ENCODE results near the gene SPRYD7.
"Not testable (repeated sequence)": the region's sequence is repeated elsewhere in the genome, so short reads cannot be mapped to it uniquely, and the experiment has no call there.

Gene SPRYD7

GRCh38 chr13:49932066-49932465 lies 4.1 kb downstream of the SPRYD7 start:
- DNase-seq: no peak

DNA sequence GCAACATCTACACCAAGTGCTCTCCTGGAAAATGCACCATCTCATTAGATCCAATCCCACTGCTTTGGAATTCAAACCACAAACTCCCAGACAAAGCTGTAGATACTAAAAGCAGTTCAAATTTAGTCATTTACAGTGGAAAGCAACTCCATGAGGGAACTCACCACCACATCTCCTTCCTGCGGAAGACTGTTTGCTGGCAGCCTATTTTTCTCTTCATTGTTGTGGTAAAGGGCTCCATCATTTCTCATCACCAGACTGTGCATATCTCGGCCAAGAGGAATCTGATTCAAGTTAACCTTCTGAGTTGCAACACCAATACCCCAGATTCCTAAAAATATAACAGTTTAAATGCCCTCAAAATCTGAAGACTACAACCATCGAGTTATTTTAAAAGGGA lies 8.4 kb downstream of the SPRYD7 start:
- DNase-seq: no peak

DNA sequence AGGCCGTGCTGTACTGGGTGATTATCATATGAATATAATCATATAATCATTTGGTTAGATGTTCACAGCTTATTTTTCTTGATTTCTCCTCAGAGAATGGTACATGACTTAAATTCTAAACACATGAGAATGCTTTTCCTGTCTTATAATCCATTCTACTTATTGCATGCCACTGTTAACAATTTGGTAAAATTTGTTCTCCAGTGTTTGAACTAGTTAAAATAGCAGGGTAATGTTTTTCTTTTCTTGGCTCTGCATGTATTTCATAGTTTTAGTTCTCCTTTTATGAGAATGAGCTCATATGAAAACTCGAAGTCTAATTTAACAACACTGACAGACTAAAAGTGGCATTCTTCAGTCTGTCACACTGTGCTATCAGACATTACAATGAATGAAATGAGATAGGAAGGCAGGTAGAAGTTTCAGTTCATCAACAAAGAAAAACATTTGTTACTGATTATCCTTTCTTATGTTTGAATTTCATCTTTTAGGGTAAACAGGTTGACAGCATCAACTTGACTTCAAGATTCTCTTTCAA lies 10.2 kb downstream of the SPRYD7 start:
- DNase-seq: no peak

DNA sequence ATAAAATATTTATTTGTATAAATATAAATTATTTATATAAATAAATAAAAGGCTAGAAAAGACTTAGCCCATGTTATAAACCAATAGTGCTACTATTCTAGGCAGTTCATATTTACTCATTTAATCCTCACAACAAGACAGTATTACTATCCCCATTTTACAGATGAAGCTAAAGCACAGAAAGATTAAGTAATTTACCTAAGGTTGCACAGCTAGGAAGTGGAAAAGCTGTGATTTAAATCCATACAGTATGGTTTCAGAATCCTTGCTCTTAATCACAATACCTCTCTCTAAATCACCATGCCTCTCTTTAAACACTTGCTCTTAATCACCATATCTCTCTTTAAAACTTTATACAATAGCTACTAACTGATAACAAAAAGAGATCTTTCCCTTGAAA lies 13.8 kb downstream of the SPRYD7 start:
- DNase-seq: no peak

- DNase-seq: not testable (repeated sequence)
Observed at GRCh38 chr13:49920969-49921368, 15.2 kb downstream of the SPRYD7 start.

- not testable (repeated sequence) for DNase-seq
Observed at GRCh38 chr13:49918106-49918505, 18.0 kb downstream of the SPRYD7 start.

GRCh38 chr13:49914947-49915346 lies 21.2 kb downstream of the SPRYD7 start:
- no peak for DNase-seq

- DNase-seq: no peak
Observed at GRCh38 chr13:49908637-49909036, 27.5 kb downstream of the SPRYD7 start.

GRCh38 chr13:49904729-49905456 lies 31.2 kb downstream of the SPRYD7 start:
- no peak for DNase-seq

GRCh38 chr13:49898792-49899191 lies 37.3 kb downstream of the SPRYD7 start:
- no peak for DNase-seq

GRCh38 chr13:49897713-49898112 lies 38.4 kb downstream of the SPRYD7 start:
- DNase-seq: no peak

- no peak for DNase-seq
Observed at GRCh38 chr13:49895826-49896225, 40.3 kb downstream of the SPRYD7 start.

GRCh38 chr13:49893591-49893990 lies 42.5 kb downstream of the SPRYD7 start:
- no peak for DNase-seq

DNA sequence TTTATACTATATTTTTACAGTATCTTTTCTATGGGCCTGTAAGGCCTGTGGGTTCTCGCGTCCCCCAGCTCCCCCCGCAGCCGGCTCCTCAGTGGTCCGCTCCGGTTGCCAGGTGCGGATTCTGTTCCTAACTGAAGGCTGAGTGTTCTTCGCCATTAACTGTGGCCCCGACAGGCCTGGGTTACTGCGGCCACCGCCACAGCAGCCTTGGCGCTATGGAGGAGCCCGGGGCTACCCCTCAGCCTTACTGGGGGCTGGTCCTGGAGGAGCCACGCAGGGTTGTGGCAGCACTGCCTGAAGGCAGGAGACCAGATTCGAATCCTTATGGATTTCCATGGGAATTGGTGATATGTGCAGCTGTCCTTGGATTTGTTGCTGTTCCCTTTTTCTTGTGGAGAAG lies 45.8 kb downstream of the SPRYD7 start:
- DNase-seq: no peak

- no peak for DNase-seq
Observed at GRCh38 chr13:49878682-49879081, 57.5 kb downstream of the SPRYD7 start.

- no peak for DNase-seq
Observed at GRCh38 chr13:49877629-49878218, 58.4 kb downstream of the SPRYD7 start.

GRCh38 chr13:49874430-49874829 lies 61.7 kb downstream of the SPRYD7 start:
- DNase-seq: no peak

- DNase-seq: no peak
Observed at GRCh38 chr13:49869519-49869918, 66.6 kb downstream of the SPRYD7 start.

- no peak for DNase-seq
Observed at GRCh38 chr13:49867834-49868233, 68.3 kb downstream of the SPRYD7 start.

DNA sequence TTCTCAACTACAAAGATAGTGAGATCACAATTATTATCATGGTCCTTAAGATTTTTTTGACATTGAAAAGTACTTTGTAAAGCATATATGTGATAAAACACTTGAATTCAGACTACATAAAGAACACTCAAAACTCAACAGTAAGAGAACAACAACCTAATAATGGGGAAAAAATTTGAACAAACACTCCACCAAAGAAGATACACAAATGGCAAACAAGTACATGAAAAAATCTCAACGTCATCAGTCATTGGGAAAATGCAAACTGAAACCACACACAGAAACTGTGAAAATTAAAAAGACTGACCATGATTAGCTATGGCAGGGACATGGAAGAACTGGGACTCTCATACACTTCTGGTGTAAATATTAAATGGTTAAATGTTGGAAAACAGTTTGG lies 70.9 kb downstream of the SPRYD7 start:
- no peak for DNase-seq

DNA sequence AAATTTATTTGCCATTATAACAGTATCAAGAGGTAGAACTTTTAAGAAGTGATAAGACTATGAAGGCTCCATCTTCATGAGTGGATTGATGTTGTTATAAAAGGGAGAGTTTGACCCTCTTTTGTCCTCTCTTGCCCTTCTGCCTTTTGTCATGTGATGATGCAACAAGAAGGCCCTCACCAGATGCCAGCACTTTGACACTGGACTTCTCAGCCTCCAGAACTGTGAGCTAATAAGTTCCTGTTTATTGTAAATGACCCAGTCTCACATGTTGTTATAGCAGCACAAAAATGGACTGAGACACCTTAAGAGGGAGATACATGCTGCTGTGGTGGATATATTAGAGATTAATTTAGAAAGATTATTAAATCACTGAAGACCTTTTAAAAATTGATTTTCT lies 71.6 kb downstream of the SPRYD7 start:
- no peak for DNase-seq

Data from stimulated activated CD4-positive, alpha-beta T cell treated with anti-CD3 and anti-CD28 coated beads, Interleukin-4, amount 100 ng/mL, for 24 hours (primary cell).